ENCODE results near the gene MAP4K5.
A peak's percentile ranks its signal among the peaks of the same experiment; 100 is the strongest.

Gene MAP4K5

GRCh38 chr14:50399251-50400032 lies 132.9 kb downstream of the MAP4K5 start:
- DNase-seq (ENCODE audit: low spot score), result no peak

GRCh38 chr14:50398189-50398580 lies 134.2 kb downstream of the MAP4K5 start:
- no peak for DNase-seq (ENCODE audit: low spot score)

GRCh38 chr14:50397390-50398188 lies 134.8 kb downstream of the MAP4K5 start:
- no peak for DNase-seq (ENCODE audit: low spot score)

- DNase-seq (ENCODE audit: low spot score), result peak; percentile 78
Measured at GRCh38 chr14:50396631-50397389, 135.6 kb downstream of the MAP4K5 start, which contains the start of gene CDKL1. TSS of gene CDKL1 (minus strand) at chr14:50396881. CDS start at chr14:50395868, 1,013 bp downstream.

DNA sequence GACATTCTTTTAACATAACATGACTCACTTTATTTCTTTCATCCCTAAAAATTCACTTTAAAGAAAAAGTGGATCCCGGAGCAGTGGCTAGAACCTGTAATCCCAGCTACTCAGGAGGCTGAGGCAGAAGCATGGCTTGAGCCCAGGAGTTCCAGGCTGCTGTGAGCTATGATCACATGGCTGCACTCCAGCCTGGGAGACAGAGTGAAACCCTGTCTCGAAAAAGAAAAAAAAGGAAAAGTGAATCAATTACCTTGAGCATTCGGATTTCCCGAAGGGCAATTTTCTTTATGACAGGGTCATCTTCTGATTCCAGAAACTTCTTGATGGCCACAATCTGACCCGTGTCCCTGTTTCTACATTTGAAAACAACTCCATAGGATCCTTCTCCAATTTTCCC lies 136.9 kb downstream of the MAP4K5 start:
- DNase-seq (ENCODE audit: low spot score), result no peak

GRCh38 chr14:50394713-50395112 lies 137.7 kb downstream of the MAP4K5 start:
- DNase-seq (ENCODE audit: low spot score), result no peak

- no peak for DNase-seq (ENCODE audit: low spot score)
Measured at GRCh38 chr14:50389668-50390441, 142.5 kb downstream of the MAP4K5 start.

DNA sequence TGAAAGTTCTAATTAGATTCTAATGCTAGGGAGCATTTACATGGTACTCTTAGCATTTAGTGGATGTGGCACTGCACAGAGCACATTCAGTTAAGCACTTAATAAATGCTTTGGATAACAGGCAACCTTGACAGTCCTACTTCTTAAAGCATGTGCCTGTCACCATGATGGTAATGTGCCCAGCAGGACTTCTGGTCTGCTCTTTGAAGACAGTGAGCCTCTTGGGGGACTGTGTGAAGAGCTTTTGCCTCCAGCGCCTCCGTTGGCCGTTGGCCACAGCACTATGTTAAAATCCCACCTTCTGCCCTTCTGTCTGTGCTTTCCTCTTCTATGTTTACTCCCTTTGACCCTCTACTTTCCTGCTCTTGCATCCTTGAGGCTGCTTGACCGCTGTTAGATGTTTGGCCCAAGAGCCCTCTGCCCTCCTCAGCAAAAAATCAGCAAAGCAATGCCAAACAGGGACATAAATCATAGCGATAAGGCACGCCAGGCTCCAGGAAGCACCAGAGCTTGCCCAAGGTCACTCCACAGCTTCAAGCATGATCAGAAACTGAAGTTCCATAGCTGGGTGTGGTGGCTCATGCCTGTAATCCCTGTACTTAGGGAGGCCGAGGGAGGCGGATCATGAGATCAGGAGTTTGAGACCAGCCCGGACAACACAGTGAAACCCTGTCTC lies 144.0 kb downstream of the MAP4K5 start:
- no peak for DNase-seq (ENCODE audit: low spot score)

GRCh38 chr14:50387548-50387947 lies 144.8 kb downstream of the MAP4K5 start:
- no peak for DNase-seq (ENCODE audit: low spot score)

DNA sequence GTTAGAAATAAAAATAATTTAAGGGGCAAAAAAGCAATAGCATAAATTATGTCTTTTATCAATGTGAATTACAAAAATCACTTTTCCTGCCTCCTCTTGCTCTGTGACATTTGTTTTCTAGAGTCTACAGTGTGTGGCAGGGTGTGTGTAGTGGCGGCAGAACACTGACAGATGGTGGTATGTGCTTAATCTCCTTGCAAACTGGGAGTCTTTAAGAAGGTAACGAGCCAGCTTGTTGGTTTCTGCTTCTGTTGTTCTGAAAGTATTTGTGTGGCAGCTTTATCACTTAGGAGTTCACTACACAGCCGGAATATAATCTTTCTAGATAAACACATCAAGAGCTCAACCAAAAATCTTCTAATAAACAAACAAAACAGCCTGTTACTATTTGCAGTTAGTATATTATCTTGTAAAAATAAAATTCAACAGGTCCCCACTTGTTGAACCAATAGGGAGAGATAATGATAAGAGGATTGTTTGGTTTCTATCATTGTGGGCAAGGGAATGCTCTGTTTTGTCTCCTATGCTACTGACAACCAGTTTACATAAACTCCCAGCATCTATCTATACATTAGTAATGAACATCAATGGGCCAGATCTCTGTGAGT lies 148.6 kb downstream of the MAP4K5 start:
- no peak for DNase-seq (ENCODE audit: low spot score)

GRCh38 chr14:50381823-50382287 lies 150.5 kb downstream of the MAP4K5 start:
- no peak for DNase-seq (ENCODE audit: low spot score)

- no peak for DNase-seq (ENCODE audit: low spot score)
Measured at GRCh38 chr14:50381008-50381407, 151.4 kb downstream of the MAP4K5 start.

DNA sequence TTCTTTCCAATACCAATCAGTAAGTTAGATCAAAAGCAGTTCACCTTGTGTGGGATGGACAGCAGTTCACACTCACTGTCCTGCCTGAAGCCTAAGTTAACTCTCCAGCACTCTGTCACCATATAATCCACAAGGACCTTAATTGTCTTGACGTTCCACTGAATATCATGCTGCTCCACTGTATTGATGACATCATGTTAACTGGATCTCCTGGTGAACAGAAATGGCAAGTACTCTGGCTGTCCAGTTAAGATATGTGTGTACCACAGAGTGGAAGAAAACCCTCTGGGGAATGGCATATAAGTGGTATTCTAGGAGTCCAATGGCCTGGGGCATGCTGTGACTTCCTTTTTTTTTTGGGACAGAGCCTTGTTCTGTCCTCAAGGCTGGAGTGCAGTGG lies 151.9 kb downstream of the MAP4K5 start:
- DNase-seq (ENCODE audit: low spot score), result no peak

DNA sequence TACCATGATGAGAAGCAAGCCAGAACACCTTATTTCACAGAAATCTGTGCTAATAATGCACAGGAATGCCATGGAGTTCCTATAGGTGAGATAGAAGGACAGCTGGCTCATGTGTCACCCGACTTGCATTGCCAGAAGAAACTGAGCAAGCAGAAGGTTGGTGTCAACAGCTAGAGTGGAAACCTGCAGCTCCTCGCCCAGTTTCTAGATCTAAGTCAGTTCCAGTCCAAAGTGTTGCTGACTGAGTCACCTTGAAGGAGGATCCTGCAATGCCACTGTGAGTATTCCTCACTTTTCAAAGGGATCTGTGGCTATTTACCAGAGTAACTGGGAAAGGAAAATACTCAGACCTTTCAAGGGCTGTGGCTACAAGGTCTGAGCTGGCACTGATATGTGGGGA lies 152.8 kb downstream of the MAP4K5 start:
- no peak for DNase-seq (ENCODE audit: low spot score)

- no peak for DNase-seq (ENCODE audit: low spot score)
Measured at GRCh38 chr14:50377550-50378085, 154.8 kb downstream of the MAP4K5 start.

GRCh38 chr14:50375760-50376159 lies 156.6 kb downstream of the MAP4K5 start:
- DNase-seq (ENCODE audit: low spot score), result no peak

DNA sequence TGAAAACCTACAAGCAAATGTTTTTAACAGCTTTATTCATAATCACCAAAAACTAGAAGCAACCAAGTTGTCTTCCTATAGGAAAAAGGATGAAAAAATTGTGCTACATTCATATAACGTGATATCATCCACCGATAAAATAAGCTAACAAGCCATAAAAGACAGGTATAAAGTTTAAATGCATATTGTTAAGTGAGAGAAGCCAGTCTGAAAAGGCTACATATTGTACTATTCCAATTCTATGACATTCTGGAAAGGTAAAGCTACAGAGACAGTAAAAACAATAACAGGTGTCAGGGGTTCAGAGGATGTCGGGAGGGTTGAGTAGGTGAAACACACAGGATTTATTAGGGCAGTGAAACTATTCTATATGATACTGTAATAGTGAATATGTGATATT lies 158.4 kb downstream of the MAP4K5 start:
- no peak for DNase-seq (ENCODE audit: low spot score)

DNA sequence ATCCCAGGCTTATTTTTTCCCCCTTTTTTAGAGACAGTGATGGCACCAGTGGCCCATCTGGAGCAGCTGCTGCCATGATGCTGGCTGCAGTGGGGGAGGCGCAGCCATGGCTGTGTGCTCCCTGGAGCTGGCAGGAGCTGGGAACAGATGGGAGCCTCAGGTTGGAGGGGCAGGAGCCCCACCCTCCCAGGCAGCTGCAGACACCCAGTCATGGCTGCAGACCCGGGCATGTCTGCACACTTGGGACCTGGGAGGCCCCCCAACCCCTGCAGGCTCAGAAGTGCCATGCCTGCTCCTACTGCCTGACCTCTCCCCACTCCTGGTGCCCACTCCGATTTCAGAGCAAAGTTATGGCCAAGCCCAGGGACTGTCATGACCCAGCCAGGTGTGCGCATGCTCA lies 160.8 kb downstream of the MAP4K5 start:
- no peak for DNase-seq (ENCODE audit: low spot score)

All from left forelimb (tissue), 1 donor.